ENCODE measurements around the gene SLC25A53. TPM values are rescaled to one million over a fixed set of nuclear protein-coding genes. Genes with fewer than 3 reads are reported as not detected.
A peak's percentile ranks its signal among the peaks of the same experiment; 100 is the strongest.

Gene SLC25A53
- total RNA-seq: 1 to 10 TPM; 4.9 to 8.3 (median 5.1) TPM
- polyA plus RNA-seq: 10 to 100 TPM in 1 of 3 donors, 1 to 10 TPM in 2; 3.2 to 11.0 (median 6.5) TPM
- long read RNA-seq, donor 1, partial matches to known transcripts: 0 of 7 reads
- long read RNA-seq, donor 1, other reads (novel, unspliced or antisense): 3 of 7 reads
- long read RNA-seq, donor 2, partial matches to known transcripts: 0 of 5 reads
- long read RNA-seq, donor 2, other reads (novel, unspliced or antisense): 3 of 5 reads

- no peaks in the 10 kb centered on the region for H3K4me1 ChIP-seq
- DNase-seq: peak; percentile 79 to 90
- intact Hi-C loops (cut with DNase I): no loop called here
- peak; percentile 94 to 97 (median 96) for ATAC-seq
- peak within 1 kb of the TSS; percentile 74 for H3K4me3 ChIP-seq
- peak within 1 kb of the TSS; percentile 91 for H3K27ac ChIP-seq
- no peaks in the 10 kb centered on the region for H3K9me3 ChIP-seq
- no peaks in the 10 kb centered on the region for H3K36me3 ChIP-seq (ENCODE audit: insufficient read depth in 1 of 2, low read depth in 1 of 2)
- WGBS, 3 donors: 0 to 31% (median 1%) methylated on average over 42 to 44 of the region's 44 CpGs
- no peaks in the 10 kb centered on the region for H3K27me3 ChIP-seq (ENCODE audit: insufficient read depth in 3 of 3, low read length in 2 of 3)
- TF ChIP-seq, protein P1, sequence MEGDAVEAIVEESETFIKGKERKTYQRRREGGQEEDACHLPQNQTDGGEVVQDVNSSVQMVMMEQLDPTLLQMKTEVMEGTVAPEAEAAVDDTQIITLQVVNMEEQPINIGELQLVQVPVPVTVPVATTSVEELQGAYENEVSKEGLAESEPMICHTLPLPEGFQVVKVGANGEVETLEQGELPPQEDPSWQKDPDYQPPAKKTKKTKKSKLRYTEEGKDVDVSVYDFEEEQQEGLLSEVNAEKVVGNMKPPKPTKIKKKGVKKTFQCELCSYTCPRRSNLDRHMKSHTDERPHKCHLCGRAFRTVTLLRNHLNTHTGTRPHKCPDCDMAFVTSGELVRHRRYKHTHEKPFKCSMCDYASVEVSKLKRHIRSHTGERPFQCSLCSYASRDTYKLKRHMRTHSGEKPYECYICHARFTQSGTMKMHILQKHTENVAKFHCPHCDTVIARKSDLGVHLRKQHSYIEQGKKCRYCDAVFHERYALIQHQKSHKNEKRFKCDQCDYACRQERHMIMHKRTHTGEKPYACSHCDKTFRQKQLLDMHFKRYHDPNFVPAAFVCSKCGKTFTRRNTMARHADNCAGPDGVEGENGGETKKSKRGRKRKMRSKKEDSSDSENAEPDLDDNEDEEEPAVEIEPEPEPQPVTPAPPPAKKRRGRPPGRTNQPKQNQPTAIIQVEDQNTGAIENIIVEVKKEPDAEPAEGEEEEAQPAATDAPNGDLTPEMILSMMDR (IDR thresholded peaks at IDR 0.05): no peak
These were observed at the start of gene SLC25A53 for GRCh38 chrX:104156630-104157529. TSS of gene SLC25A53 (minus strand) at chrX:104157009. CDS start at chrX:104105257, 51,752 bp downstream.

- peaks cover 0 to 6% (median 0%) of the 10 kb centered on the region in 3 donors for H3K27me3 ChIP-seq (ENCODE audit: insufficient read depth in 3 of 3, low read length in 2 of 3)
- no peaks in the 10 kb centered on the region for H3K9me3 ChIP-seq
- no peak overlapping the region for H3K27ac ChIP-seq
- H3K4me3 ChIP-seq: no peak overlapping the region
- H3K36me3 ChIP-seq (ENCODE audit: insufficient read depth in 1 of 2, low read depth in 1 of 2): no peaks in the 10 kb centered on the region
- TF ChIP-seq, protein P1 (IDR thresholded peaks at IDR 0.05): no peak
- no peaks in the 10 kb centered on the region for H3K4me1 ChIP-seq
- DNase-seq (no peak), ATAC-seq (no peak)
- intact Hi-C loops (cut with DNase I): no loop called here
- 77 to 97% (median 88%) methylated on average over 5 of the region's 5 CpGs for WGBS, 3 donors
These were observed 48.7 kb upstream of the SLC25A53 start for GRCh38 chrX:104205548-104205947.

- ATAC-seq (peak in 2 of 4 donors; percentile 50 to 67), DNase-seq (no peak)
- Histone ChIP-seq H3K9me3 (no peaks in the 10 kb centered on the region), H3K4me3 (no peak overlapping the region), H3K27ac (no peak overlapping the region), H3K4me1 (no peaks in the 10 kb centered on the region), H3K36me3 (ENCODE audit: insufficient read depth in 1 of 2, low read depth in 1 of 2) (peaks cover 0 to 30% of the 10 kb centered on the region in 2 donors), H3K27me3 (ENCODE audit: insufficient read depth in 3 of 3, low read length in 2 of 3) (no peaks in the 10 kb centered on the region)
- intact Hi-C loops (cut with DNase I): loop anchor here in 1 of 2 donors (10.0 kb wide), 1 partner anchor 149 kb away; no protein-coding TSS in a partner anchor
- 98 to 100% (median 100%) methylated on average over 1 of the region's 1 CpG for WGBS, 3 donors
- TF ChIP-seq, protein P1 (IDR thresholded peaks at IDR 0.05): peak; percentile 82
These were observed 38.8 kb upstream of the SLC25A53 start for GRCh38 chrX:104195489-104196084.

DNA sequence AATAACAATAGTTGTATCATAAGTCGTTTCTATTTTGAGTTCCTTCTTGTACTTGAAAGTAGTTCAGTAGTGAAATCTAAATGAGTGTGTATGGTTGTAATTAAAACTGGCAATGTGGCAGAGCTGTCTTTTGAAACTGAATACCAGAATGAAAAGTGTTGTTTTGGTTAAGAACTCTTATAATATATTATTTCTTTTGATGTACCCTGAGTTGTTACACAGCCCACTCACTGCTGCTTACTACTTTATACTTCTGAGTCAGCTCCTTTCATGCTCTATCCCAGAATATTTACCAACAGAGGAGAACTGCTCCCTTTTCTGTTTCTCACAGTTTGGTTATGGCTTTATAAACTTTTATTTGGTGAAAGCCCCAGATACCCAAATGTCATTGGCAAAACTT is 38.2 kb upstream of the SLC25A53 start:
- Histone ChIP-seq H3K9me3 (no peaks in the 10 kb centered on the region), H3K4me1 (no peaks in the 10 kb centered on the region), H3K36me3 (ENCODE audit: insufficient read depth in 1 of 2, low read depth in 1 of 2) (peaks cover 0 to 31% of the 10 kb centered on the region in 2 donors), H3K4me3 (no peak overlapping the region), H3K27me3 (ENCODE audit: insufficient read depth in 3 of 3, low read length in 2 of 3) (no peaks in the 10 kb centered on the region), H3K27ac (no peak overlapping the region)
- intact Hi-C loops (cut with DNase I): loop anchor here in 1 of 2 donors (10.0 kb wide), 1 partner anchor 150 kb away; no protein-coding TSS in a partner anchor
- no peak for ATAC-seq
- TF ChIP-seq, protein P1 (IDR thresholded peaks at IDR 0.05): no peak
- DNase-seq: no peak
- WGBS, 3 donors: 19 to 50% (median 32%) methylated on average over 1 of the region's 1 CpG
